ENCODE measurements around the gene LENG1. TPM values are rescaled to one million over a fixed set of nuclear protein-coding genes. Genes with fewer than 3 reads are reported as not detected.
"Not testable (repeated sequence)": the region's sequence is repeated elsewhere in the genome, so short reads cannot be mapped to it uniquely, and the experiment has no call there.

LENG1 gene
- total and polyA plus RNA-seq, 2 experiments from 2014 or later = 4.7 to 17.2 TPM

- TF ChIP-seq, protein P1, sequence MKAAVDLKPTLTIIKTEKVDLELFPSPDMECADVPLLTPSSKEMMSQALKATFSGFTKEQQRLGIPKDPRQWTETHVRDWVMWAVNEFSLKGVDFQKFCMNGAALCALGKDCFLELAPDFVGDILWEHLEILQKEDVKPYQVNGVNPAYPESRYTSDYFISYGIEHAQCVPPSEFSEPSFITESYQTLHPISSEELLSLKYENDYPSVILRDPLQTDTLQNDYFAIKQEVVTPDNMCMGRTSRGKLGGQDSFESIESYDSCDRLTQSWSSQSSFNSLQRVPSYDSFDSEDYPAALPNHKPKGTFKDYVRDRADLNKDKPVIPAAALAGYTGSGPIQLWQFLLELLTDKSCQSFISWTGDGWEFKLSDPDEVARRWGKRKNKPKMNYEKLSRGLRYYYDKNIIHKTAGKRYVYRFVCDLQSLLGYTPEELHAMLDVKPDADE (IDR thresholded peaks at IDR 0.05) = no peak
- TF ChIP-seq POLR2AphosphoS5 (IDR thresholded peaks at IDR 0.05; ENCODE audit: low read depth) = no peak
- no peak for TF ChIP-seq ZNF114 (CRISPR knock-in tag; IDR thresholded peaks at IDR 0.05)
- TF ChIP-seq EZH2 (IDR thresholded peaks at IDR 0.05; ENCODE audit: low read depth, unreplicated experiment) = no peak
- TF ChIP-seq CREB1 (CRISPR knock-in tag; IDR thresholded peaks at IDR 0.05; ENCODE audit: low read depth) = no peak
- TF ChIP-seq NANOG (IDR thresholded peaks at IDR 0.05; ENCODE audit: borderline replicate concordance) = no peak
- no peak for TF ChIP-seq STAT1 (IDR thresholded peaks at IDR 0.05; ENCODE audit: unreplicated experiment)
- TF ChIP-seq CTCF (conservative IDR thresholded peaks at IDR 0.05; ENCODE audit: low read depth in 2 of 2) = no peak
- no peak for TF ChIP-seq REST (IDR thresholded peaks at IDR 0.05; ENCODE audit: unreplicated experiment)
Measured at GRCh38 chr19:54207676-54207982, 48.1 kb upstream of the LENG1 start (continued).

DNA sequence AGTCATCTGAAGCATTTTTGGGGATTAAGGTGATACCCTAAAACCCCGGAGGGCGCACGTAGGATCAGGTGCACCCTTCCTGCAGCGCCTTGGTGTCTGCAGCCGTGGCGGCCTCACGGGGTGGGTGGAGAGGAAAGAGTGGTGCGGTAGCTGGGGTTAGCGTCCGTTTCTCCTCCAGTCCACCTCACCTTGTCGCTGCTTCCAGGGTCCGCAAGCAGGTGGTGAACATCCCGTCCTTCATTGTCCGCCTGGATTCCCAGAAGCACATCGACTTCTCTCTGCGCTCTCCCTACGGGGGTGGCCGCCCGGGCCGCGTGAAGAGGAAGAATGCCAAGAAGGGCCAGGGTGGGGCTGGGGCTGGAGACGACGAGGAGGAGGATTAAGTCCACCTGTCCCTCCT is 47.7 kb upstream of the LENG1 start:
- DNase-seq (ENCODE audit: low spot score); ATAC-seq; H2AFZ ChIP-seq; H3K4me3 Mint-ChIP-seq; H3K27me3 ChIP-seq (ENCODE audit: insufficient read depth); H3K4me2 ChIP-seq; H3K9me2 ChIP-seq (ENCODE audit: insufficient read depth); H3K4me3 ChIP-seq; H3K9me3 Mint-ChIP-seq: not testable (repeated sequence)
- peaks cover 58% of the 10 kb centered on the region for H4K20me1 ChIP-seq (replicated peaks; ENCODE audit: insufficient read depth)
- peaks cover 73% of the 10 kb centered on the region for H3K36me3 Mint-ChIP-seq (ENCODE audit: low read depth)
- H3K4me1 ChIP-seq (ENCODE audit: insufficient read depth) = peaks cover 33% of the 10 kb centered on the region
- H3K79me2 ChIP-seq (replicated peaks; ENCODE audit: insufficient read depth) = peaks cover 48% of the 10 kb centered on the region
- peaks cover 47% of the 10 kb centered on the region for H3K36me3 ChIP-seq (ENCODE audit: insufficient read depth)
- peaks cover 66% of the 10 kb centered on the region for H3F3A ChIP-seq (replicated peaks; ENCODE audit: low read depth)
- 0 out of 2 replicates have a peak overlapping the region, but pooled peaks have one; percentile 87 for H3K27ac ChIP-seq (ENCODE audit: low read depth)
- peaks cover 53% of the 10 kb centered on the region for H3K4me1 Mint-ChIP-seq
- H3K27me3 Mint-ChIP-seq (ENCODE audit: insufficient read depth, low read depth, poor library complexity) = peaks cover 65% of the 10 kb centered on the region
- H3K27ac Mint-ChIP-seq = 0 out of 2 replicates have a peak overlapping the region, but pooled peaks have one; percentile 52

All from GM23338 (cell line).